NCI-H2227 (cell line): ENCODE data around the gene ZNF23.
"Not testable (repeated sequence)": the region's sequence is repeated elsewhere in the genome, so short reads cannot be mapped to it uniquely, and the experiment has no call there.

Experiments used
- DNase-seq: peaks from one replicate; lab custom pipeline; 2025; ENCODE audit not compliant: unreplicated experiment; lab: John Stamatoyannopoulos, UW

Gene ZNF23

DNA sequence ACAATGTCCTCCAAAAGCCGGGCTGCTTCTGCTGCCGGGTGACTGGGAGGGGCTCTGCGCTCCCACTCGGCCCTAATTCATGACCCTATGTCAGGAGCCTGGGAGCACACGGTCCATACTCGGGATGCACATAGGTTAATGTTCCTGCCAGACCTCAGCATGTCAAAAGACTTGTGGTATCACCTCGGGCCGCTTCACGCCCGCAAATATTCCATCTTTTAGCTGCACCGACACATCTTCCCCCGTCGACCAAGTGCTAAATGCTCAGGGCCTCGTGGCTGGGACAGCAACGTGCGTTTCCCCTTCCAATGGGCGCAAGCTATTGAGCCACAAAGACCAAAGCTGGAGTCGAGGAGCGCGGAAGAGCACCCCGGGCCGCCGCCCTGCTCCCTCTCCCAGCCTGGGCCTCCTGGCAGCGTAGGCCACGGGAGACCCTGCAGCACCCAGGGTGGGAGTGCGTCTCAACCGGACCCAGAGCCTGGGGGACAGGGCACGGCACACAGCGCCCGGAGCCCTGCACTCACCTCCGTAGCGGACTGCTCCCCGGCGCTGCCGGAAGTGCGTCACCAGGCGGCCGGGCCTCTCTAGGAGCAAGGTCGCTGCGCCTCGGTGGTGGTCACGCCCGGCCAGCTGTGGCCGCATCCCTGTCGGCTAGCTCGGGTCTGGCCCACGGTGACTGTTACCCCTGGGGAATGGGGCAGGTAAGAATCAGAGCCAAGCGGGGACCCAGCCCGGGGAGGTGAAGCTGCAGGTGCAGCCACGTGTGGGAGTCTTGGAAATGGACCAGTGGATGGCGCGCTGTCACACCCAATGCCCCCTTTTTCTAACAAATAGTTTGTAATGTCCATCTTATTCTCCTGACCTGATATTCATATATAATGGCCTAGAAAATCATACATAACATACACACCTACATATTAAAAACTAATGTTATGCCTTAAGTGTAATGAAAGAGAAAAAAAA is at the start of gene ZNF23:
Gene ZNF23, minus strand, starts transcription at position 562 of the 963 bp plus-strand sequence. CDS start 5,451 bp downstream, outside the sequence.
- DNase-seq = peak; percentile 82

DNA sequence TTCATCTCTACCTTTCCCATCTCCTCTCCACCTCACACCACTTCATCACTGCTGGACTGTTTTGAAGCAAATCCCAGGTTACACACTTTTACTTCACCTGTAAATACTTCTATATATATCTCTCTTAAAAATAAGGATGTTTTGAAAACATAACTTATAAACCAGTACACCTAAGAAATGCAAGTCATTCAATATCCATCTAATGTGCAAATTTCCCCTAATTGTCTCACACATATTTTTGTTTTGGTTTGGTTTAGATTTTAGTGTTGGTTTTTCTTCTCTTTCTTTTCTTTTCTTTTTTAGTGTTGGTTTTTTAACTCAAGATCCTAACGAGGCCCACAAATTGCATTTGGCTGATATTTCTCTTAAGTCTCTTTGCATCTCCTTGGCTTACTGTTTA is 45.0 kb upstream of the ZNF23 start:
- no peak for DNase-seq

DNA sequence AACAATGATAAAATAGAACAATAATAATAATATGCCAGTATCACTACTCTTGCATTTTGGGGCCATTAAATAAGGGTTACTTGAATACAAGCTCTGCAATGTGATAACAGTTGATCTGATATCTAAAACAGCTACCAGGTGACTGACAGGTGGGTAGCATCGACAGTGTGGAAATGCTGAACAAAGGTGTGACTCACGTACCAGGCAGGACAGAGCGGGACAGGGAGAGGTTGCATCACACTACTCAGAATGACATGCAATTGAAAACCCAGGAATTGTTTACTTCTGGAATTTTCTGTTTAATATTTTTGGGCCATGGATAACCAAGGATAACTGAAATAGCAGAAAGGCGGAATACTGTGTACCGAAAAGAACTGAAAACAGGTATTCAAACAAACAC is 42.9 kb upstream of the ZNF23 start:
- DNase-seq = no peak

DNA sequence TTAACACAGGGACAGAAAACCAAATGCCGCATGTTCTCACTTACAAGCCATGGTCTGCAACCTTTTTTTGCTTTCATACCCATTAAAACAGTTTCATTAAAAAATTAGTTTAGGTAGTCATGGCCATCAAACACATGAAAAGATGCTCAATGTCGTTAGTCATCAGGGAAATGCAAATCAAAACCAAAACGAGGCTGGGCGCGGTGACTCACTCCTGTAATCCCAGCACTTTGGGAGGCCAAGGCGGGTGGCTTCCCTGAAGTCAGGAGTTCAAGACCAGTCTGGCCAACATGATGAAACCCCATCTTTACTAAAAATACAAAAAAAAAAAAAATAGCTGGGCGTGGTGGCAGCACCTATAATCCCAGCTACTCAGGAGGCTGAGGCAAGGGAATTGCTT is 42.0 kb upstream of the ZNF23 start:
- not testable (repeated sequence) for DNase-seq

DNA sequence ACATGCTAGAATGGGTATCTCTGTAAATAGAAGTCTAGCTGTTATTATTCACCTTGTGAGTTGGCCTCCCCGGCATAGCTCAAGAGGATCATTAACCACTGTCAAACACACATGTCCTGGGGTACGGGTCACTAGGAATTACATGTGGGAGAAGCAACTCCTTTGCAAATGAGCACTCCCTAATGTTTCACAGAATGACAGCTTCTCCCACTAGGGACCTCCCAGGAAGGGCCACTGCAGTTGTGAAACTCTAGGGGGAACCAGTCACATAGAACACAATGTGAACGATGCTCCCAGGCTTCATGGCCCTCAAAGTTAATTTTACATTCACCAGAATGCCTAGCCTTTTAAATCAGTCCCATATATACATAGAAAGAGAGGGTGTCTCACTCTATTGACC is 39.5 kb upstream of the ZNF23 start:
- no peak for DNase-seq

DNA sequence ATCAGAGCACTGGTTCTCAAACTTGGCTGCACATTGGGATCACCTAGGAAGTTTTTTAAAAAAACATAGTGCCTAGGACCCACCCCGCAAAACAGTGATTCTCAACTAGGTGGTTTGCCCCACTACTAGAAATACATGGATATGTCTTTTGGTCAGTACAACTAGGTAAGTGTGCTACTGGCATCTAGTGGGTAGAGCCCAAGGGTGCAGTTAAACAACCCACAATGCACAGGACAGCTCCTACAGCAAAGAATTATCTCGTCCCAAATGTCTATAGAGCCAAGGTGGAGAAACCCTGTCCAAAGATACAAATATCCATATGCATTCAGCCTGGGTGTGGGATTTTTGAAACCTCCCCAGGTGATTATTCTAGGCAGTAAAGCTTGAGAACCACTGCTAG is 38.9 kb upstream of the ZNF23 start:
- DNase-seq = no peak

DNA sequence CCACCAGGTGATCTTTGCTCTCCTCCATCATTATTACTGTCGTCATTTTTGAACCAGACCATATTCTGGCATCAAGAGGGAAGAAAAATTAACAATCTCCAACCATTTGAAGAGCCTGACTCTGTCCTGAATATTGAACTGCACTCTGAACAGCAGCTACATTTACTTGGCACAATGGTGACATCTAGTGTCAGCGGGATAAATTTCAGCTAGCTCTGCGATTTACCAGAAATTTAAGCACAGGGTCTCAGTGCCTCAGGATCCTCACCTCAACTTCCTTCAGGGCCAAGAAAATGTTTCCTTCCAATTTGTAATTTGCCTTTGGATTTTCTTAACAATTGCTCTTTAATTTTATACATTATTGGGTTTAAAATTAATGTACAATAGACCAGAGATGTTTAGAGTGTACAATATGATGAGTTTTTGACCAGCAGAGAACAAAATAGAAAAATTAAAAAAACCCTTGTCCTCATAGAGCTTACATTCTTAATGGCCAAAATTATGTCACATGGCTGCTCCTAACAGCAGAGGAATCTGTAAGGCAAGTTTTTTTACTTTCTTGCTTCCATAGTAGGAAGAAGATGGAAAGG is 37.8 kb upstream of the ZNF23 start:
- DNase-seq = peak; percentile 59

DNA sequence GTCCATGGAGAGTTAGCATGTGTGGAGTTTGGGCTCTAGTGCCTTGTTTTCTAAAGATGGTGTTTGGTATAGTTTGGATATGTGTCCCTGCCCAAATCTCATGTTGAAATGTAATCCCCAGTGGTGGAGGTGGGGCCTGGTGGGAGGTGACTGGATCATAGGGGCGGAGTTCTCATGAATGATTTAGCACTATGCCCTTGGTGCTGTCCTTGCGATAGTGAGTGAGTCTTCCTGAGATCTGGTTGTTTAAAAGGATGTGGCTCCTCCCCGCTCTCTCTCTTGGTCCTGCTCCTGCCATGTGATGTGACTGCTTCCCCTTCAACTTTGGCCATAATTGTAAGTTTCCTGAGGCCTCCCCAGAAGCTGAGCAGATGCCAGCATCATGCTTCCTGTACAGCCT is 36.0 kb upstream of the ZNF23 start:
- DNase-seq = no peak

DNA sequence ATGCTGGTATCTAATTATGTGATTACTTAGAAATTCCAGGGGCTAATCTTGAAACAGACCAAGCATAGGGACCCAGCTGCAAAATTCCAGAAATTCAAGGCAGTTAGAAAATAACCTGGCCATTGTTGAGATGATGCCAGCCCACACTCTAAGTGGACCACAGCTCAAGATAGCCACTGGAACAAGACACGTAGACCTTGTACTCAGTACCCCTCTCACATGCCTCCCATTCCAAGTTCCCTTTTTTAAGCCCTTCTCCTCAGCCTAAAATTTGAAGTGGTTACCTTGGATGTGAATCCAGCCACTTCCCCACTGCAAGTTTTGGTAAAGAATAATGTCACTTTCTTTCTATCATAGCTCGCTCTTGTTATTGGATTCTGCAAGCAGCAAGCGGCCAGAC is 31.2 kb upstream of the ZNF23 start:
- DNase-seq = no peak

DNA sequence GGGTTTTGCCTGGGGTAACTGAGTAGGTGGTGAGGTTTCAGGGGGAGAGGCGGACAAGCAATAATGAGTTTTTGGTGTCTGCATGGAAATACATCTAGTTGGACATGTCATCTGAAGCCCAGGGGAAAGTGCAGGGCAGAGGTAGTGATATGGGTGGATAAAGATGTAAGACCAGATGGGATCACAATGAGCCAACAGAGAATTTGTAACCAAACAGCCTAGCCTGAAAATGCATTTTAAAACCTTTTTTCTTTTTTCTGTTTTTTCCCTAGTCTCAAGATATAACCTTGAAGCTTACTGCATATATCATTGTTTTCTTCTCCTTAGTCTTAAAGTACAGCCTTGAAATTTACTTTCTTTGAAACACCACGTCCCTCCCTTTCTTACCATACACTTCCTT is 30.7 kb upstream of the ZNF23 start:
- no peak for DNase-seq

DNA sequence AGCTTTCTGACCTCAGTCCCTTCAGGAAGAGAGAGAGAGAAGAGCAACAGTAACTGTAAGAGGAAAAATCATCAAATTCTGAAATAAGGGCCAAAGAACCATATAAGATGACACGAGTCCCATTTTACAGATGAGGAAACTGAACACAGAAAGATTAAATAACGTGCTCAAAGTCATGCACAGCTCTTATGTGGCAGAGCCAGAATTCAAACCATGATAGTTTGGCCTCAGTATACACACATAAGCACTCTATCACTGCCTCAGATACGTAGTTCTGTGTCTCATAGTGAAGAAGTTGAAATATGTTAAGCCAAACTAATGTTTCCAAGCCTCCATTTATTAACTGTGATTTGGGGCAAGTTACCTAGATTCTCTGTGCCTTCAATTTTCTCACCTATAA is 29.0 kb upstream of the ZNF23 start:
- DNase-seq = no peak

DNA sequence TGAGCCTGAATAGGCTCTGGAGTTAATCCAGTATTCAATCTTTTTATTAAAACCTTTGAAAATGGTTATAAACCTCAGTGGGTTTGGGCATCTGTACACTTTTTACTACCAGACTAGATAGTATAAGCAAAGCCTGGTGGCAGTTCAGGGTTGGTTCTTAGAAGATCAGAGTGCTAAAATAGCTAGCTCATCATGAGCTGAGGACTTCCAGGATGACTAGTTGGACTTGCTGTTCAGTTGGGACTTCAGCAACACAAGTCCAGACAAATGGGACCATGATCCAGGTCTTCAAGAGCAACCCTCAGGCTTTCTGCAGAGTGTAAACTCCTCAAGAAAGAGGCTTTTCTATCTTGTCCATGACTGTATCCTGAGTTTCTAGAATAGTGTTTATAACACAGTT is 28.3 kb upstream of the ZNF23 start:
- no peak for DNase-seq

DNA sequence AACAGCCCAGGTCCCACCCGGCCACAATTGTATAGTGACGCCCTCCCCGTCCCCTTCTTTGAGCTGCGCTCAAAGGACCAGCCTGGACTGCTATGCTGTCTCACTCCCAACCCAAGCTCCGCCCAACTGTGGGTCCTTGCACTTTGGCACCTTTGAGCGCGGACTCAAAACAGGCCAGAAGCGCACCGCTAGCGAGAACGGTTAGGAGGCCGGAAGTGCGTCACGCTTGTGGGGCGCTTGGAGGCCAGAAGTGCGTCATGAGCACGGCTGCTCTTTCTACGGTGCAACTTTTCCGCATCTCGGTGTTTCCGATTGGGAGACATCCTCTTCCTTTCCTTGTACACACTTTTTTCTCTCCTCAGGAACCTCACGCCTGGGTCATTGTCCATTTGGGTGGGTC is 27.1 kb upstream of the ZNF23 start, which contains the start of gene ZNF19:
Gene ZNF19, minus strand, starts transcription at position 203 of the 400 bp plus-strand sequence. CDS start 7,210 bp downstream, outside the sequence.
- no peak for DNase-seq

DNA sequence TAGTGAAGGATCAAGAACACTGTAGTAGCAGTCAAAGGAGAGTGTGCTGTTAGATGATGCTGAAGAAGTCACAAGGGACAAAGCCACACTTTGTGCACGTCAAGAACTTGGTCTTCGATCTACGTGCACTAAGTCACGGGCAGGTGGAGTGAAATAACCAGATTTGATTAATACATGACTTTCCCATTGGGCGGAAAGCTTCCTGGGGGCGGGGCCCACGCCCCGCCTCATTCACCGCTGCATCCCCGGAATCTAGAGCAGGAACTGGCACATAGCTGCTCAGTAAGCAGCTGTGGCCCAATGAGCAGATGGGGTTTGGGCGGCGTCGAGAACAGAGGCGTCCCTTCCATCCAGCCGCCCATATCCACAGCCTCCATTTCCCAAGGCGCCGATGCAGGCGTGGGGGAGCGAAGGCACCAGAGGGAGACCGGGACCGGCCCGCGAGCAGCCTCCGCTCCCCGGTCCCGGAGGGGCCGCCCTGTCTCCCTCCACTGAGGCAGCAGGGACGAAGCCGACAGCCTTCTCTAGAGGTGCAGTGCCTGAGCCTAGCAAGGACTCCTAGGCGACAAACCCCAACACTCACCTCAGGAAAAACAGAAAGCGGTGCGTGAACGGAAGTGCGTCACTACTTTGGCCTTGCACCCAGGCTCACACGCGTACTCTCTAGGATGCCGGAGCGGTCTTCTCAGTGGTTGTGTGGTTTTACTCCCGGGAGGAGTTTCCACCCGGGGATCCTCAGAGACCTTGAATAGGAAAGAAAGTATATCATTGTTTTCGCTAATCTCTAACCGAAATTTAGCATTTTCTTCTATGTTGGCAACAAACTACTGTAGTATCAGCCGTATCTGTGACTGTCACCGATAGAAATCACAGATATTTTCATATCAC is 22.2 kb upstream of the ZNF23 start:
- peak; percentile 89 for DNase-seq

DNA sequence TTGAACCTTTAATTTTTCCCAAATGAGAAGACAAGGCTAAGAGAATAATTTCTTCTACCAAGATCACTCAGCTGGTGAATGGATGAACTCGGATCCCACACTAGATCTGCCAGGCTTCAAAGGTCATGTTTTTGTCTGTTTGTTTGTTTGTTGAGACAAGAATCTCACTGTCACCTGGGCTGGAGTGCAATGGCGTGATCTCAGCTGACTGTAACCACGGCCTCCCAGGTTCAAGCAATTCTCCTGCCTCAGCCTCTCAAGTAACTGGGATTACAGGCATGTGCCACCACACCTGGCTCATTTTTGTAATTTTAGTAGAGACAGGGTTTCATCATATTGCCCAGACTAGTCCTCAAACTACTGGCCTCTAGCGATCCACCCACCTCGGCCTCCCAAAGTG is 20.5 kb upstream of the ZNF23 start:
- DNase-seq = no peak

DNA sequence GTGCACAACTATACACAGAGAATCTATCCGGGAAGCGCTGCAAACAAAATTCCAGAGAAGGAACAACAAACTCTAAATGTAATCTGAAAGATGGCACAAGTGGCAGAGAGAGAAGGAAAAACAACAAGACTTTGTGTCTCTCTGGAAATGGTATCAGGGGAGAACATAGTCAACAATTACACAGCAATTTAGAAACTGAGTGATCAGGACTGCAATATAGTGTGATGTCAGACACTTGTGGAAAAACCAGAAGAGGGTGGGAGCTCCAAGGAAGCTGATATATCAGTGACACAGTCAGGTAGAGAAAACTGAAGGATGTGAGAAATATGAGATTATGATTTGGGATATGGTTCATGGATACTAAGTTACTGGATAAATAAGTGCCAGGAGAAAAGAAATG is 18.9 kb upstream of the ZNF23 start:
- DNase-seq = no peak

DNA sequence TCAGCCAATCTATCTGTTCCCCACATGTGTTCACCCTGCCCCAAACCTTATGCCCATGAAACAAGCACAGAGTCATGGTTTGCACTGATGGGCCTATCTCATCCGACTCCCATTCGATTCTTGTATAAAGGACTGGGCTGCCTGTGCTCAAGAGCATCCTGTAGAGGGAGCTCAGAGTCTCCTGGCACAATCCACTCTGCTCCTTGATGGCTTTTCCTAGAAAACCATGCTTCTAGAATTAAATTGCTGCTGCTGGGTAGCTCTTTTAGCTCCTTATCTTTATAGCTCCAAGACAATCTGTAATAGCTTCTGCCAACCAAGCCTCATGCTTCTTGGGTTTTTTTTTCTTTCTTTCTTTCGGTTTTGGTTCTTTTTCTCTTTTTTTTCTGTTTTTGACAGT is 17.4 kb upstream of the ZNF23 start:
- peak; percentile 57 for DNase-seq

DNA sequence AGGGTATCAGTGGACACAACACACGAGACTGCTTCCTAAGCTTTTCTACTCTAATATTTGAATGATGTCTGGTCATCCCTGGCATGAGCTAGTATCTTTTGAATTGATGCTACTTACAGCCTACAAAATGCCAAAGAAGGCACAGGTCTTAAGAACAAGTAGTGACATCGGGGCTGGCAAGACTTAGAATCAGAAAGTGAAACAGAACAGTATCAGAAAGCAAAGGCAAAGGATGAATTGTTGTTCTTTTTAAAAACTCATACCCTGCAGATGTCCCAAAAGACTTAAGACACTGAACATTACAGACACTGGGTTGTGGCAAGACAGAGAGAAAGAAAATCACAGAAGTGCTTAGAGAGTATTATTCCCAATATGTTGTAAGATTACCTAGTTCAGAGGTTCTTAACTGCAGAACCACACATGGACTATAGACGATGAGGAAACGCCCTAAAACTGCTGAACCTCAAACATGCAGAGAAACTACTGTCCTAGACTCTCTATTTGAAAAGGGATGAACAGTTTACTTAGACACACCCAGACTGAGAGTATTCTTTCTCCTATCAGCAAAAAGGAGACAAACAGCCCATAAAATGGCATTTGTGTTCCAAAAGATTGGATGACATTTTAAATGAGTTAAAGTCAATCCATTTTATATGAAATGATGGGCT is 14.5 kb upstream of the ZNF23 start:
- no peak for DNase-seq

DNA sequence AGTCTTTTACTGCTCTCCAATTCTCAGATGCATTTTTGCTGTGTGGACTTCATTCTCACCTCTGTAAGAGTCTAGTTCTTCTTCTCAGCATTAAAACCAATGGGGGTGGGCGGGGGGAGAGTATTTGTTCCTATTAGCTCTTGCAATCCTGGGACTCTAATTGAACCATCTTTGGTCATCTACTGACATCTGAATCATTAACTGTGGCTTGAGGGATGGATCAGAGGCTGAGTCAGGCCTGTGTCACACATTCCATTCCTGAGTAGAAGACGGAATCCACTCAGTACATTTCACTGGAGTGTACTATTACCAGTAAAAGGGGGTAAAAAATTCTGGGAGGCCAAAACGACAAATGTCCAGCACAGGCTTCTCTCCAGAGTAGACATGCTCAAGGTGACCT is 12.8 kb upstream of the ZNF23 start:
- no peak for DNase-seq

DNA sequence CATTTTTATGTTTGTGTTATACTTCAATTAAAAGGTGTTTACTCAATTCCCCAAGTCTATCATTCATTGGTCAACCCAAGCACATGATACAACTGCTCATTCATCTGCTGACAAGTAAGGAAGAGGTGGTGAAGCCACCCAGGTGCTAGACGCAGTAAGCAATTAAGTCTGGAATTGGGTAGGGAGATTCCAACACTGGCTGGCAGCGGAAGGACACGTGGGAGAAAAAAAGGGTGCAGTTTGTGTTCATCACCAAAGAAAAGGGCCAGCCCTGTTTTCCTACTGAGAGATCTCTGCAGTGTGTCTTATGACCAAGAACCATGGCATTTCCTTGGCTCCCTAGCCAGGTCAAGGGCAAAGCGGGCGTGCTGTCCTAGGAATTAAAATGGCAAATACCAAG is 11.8 kb upstream of the ZNF23 start:
- no peak for DNase-seq

DNA sequence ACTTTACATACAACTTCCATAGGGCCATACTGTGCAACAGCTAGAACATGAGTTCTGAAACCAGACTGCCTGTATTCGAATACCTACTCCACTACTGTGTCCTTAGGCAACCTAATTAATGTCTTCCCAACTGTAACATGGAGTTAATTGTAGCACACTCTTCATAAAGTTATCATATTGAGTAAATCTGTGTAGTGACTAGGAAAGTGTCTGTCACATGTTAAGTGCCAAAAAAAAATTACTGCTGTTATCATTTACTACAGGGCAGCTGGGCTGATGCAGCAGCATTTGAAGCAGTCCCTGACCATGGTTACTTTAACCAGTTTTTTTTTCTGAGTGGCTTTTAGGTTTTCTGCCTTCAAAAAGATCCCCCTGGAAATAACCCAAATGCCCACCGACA is 10.9 kb upstream of the ZNF23 start:
- no peak for DNase-seq
